Suprapubic skin (tissue), 4 donors: ENCODE results near the gene LRIG3. TPM values are rescaled to one million over a fixed set of nuclear protein-coding genes. Genes with fewer than 3 reads are reported as not detected.

Experiments used
- DNase-seq, 2 donors: peaks; one replicate each; pipeline ENCODE4 v3.0.0-alpha.2; 2019; ENCODE audit warnings: low spot score in 2 of 2
- H3K27ac ChIP-seq: fragments of 200-600 bp; sonication (generic); one replicate; pipeline ENCODE4 v1.5.1; 2019
- H3K27me3 ChIP-seq: fragments of 200-600 bp; sonication (generic); one replicate; pipeline ENCODE4 v1.5.1; 2019
- H3K36me3 ChIP-seq: fragments of 200-600 bp; sonication (generic); one replicate; pipeline ENCODE4 v1.5.1; 2019
- H3K4me1 ChIP-seq: fragments of 200-600 bp; sonication (generic); one replicate; pipeline ENCODE4 v1.5.1; 2019
- H3K4me3 ChIP-seq: fragments of 200-600 bp; sonication (generic); one replicate; pipeline ENCODE4 v1.5.1; 2019; ENCODE audit warnings: mild to moderate bottlenecking
- H3K9me3 ChIP-seq: fragments of 200-600 bp; sonication (generic); one replicate; pipeline ENCODE4 v1.5.1; 2019
- EP300 ChIP-seq: sonication (generic); formaldehyde crosslinking; IDR thresholded peaks from one replicate; pipeline ENCODE4 v1.6.1; 2017; ENCODE audit warnings: antibody characterized with exemption
- POLR2A ChIP-seq, 2 donors: fragments of 450-650 bp; IDR thresholded peaks; one replicate each; pipeline ENCODE4 v1.6.1; 2017; ENCODE audit warnings: antibody characterized with exemption in 2 of 2, mild to moderate bottlenecking in 2 of 2, moderate library complexity in 2 of 2
- POLR2AphosphoS5 ChIP-seq, 3 donors: sonication (generic); formaldehyde crosslinking; IDR thresholded peaks; one replicate each; pipeline ENCODE4 v1.6.1; 2017; ENCODE audit warnings: antibody characterized with exemption in 3 of 3
- WGBS: methylation state at CpG from one replicate; pipeline ENCODE4 v1.1.5; 2018; 5-methylcytosine and 5-hydroxymethylcytosine counted together
- total RNA-seq, 4 donors: library from RNA; depleted of rRNA; stranded (reverse); fragments of >200 nt; gene quantifications; one replicate each; pipeline ENCODE4 v1.1.0, GENCODE V29; 2016
- TF ChIP-seq, protein P1 (sequence below), 2 donors: fragments of 200-600 bp in 1 of 2; fragments of 450-650 bp in 1 of 2; sonication (generic) in 1 of 2; IDR thresholded peaks; one replicate each; pipeline ENCODE4 v1.5.1; 2016 to 2019; ENCODE audit warnings: antibody characterized with exemption in 2 of 2, mild to moderate bottlenecking in 1 of 2, moderate library complexity in 1 of 2

LRIG3 gene, protein sequence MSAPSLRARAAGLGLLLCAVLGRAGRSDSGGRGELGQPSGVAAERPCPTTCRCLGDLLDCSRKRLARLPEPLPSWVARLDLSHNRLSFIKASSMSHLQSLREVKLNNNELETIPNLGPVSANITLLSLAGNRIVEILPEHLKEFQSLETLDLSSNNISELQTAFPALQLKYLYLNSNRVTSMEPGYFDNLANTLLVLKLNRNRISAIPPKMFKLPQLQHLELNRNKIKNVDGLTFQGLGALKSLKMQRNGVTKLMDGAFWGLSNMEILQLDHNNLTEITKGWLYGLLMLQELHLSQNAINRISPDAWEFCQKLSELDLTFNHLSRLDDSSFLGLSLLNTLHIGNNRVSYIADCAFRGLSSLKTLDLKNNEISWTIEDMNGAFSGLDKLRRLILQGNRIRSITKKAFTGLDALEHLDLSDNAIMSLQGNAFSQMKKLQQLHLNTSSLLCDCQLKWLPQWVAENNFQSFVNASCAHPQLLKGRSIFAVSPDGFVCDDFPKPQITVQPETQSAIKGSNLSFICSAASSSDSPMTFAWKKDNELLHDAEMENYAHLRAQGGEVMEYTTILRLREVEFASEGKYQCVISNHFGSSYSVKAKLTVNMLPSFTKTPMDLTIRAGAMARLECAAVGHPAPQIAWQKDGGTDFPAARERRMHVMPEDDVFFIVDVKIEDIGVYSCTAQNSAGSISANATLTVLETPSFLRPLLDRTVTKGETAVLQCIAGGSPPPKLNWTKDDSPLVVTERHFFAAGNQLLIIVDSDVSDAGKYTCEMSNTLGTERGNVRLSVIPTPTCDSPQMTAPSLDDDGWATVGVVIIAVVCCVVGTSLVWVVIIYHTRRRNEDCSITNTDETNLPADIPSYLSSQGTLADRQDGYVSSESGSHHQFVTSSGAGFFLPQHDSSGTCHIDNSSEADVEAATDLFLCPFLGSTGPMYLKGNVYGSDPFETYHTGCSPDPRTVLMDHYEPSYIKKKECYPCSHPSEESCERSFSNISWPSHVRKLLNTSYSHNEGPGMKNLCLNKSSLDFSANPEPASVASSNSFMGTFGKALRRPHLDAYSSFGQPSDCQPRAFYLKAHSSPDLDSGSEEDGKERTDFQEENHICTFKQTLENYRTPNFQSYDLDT
- 100 to 1,000 TPM in 3 of 4 donors, 10 to 100 TPM in 1; 56.5 to 225 (median 110) TPM for total RNA-seq

DNA sequence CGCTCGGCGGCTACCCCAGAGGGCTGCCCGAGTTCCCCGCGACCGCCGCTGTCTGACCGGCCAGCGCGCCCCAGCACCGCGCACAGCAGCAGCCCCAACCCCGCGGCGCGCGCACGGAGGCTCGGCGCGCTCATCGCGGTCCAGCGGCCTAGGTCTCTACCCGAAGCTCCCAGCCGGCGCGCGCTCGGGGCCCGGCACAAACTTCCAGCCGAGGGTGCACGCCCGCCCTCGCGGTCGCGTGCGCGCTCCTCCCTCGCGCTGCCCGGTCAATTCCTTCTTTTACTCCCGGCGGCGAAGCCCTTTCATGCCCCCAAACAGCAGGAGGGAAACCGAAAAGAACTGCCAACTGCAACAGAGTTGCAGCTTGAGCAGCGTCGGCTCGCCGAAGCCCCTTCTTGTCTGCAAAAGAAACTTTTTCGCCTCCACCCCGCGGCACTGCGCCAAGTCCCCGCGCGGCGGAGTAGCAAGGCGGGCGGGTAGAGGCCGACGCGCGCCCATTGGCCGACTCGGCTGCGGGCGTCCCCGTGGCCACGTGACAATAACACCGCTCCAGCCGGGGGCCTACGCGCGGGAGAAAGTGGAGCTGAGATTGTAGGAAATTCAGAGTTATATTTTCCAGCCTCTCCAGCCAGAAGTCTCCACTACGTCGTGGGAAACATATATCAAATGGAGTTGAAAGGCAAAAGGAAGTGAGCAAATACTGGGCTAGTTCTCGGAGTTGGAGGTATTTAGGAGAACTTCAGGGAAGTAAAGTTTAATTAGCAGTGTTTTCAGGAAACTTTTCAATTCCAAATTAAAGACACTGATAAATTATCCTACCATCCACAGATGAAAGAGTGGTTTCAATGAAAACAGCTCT lies at the start of gene LRIG3:
Gene LRIG3 (minus strand): TSS at position 403 of the 859 bp plus-strand sequence. CDS start 269 bp downstream, at position 134.
- peak; percentile 93 to 96 for DNase-seq
- WGBS: under 1% methylated on average over 42 of the region's 80 CpGs
- Histone ChIP-seq H3K36me3 (no peaks in the 10 kb centered on the region), H3K27ac (peak within 1 kb of the TSS; percentile 93), H3K27me3 (no peaks in the 10 kb centered on the region), H3K4me1 (peaks cover 51% of the 10 kb centered on the region), H3K4me3 (peak within 1 kb of the TSS; percentile 71), H3K9me3 (no peaks in the 10 kb centered on the region)
- TF ChIP-seq POLR2AphosphoS5 (IDR thresholded peaks at IDR 0.05) (peak in 2 of 3 donors; percentile 54 to 70), EP300 (no peak)

DNA sequence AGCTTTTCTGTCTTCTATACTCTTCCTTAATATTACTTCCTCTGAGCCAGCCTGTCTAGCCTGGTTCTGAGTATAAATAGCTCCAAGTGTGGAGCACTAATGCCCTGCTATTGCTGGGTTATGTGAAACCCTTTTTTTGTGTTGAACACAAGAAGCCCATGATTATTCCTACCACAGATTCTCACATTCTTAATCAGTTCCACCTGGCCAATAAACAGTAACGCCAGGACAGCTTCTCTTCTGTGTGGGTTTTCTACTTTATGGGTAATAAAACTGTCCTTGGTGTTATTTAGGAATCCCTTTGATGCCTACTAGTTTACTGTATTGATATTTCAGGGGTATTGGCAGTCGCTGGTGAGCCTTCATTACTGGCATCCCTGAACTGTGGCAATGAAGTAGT lies 48.9 kb upstream of the LRIG3 start:
- 74% methylated on average over 2 of the region's 2 CpGs for WGBS
- no peak for DNase-seq
- Histone ChIP-seq H3K36me3 (no peaks in the 10 kb centered on the region), H3K27me3 (no peaks in the 10 kb centered on the region), H3K4me1 (no peaks in the 10 kb centered on the region), H3K27ac (no peak overlapping the region), H3K4me3 (no peak overlapping the region), H3K9me3 (no peaks in the 10 kb centered on the region)
- TF ChIP-seq POLR2A (IDR thresholded peaks at IDR 0.05) (no peak), EP300 (no peak), POLR2AphosphoS5 (IDR thresholded peaks at IDR 0.05) (no peak)
- TF ChIP-seq, protein P1, sequence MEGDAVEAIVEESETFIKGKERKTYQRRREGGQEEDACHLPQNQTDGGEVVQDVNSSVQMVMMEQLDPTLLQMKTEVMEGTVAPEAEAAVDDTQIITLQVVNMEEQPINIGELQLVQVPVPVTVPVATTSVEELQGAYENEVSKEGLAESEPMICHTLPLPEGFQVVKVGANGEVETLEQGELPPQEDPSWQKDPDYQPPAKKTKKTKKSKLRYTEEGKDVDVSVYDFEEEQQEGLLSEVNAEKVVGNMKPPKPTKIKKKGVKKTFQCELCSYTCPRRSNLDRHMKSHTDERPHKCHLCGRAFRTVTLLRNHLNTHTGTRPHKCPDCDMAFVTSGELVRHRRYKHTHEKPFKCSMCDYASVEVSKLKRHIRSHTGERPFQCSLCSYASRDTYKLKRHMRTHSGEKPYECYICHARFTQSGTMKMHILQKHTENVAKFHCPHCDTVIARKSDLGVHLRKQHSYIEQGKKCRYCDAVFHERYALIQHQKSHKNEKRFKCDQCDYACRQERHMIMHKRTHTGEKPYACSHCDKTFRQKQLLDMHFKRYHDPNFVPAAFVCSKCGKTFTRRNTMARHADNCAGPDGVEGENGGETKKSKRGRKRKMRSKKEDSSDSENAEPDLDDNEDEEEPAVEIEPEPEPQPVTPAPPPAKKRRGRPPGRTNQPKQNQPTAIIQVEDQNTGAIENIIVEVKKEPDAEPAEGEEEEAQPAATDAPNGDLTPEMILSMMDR (IDR thresholded peaks at IDR 0.05): no peak

GRCh38 chr12:58967561-58967960 lies 47.3 kb upstream of the LRIG3 start:
- Histone ChIP-seq H3K36me3 (no peaks in the 10 kb centered on the region), H3K4me1 (no peaks in the 10 kb centered on the region)

GRCh38 chr12:58966939-58967338 lies 46.6 kb upstream of the LRIG3 start:
- WGBS: 95% methylated on average over 2 of the region's 2 CpGs

More at GRCh38 chr12:58967561-58967960, 47.3 kb upstream of the LRIG3 start:
- WGBS: 61% methylated on average over 4 of the region's 4 CpGs
- no peak for TF ChIP-seq EP300
- no peak for DNase-seq
- no peak overlapping the region for H3K27ac ChIP-seq
- H3K4me3 ChIP-seq: no peak overlapping the region
- no peaks in the 10 kb centered on the region for H3K27me3 ChIP-seq
- H3K9me3 ChIP-seq: no peaks in the 10 kb centered on the region

DNA sequence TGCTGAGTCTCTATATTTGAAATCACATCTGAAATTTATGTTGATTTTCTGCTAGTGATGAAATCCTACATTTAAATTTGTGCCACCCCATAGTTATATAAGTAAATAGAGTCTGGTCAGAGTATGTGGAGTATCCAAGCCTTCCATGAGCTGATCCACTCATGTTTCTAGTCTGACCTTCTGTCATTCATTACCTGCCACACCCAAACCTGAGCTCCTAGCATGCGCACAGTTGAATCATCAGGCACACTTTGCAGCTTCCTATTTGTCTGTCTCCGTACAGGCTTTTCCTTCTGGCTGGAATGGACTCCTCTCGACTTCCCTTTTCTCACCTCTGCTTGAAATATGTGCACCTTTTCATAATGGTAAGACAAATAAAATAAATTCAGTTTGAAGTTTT lies 45.3 kb upstream of the LRIG3 start:
- Histone ChIP-seq H3K4me3 (no peak overlapping the region), H3K27ac (no peak overlapping the region), H3K9me3 (no peaks in the 10 kb centered on the region), H3K4me1 (no peaks in the 10 kb centered on the region), H3K36me3 (no peaks in the 10 kb centered on the region), H3K27me3 (no peaks in the 10 kb centered on the region)
- TF ChIP-seq EP300 (no peak), POLR2A (IDR thresholded peaks at IDR 0.05) (no peak), POLR2AphosphoS5 (IDR thresholded peaks at IDR 0.05) (no peak)
- TF ChIP-seq, protein P1 (IDR thresholded peaks at IDR 0.05): no peak
- no peak for DNase-seq
- 75% methylated on average over 3 of the region's 3 CpGs for WGBS

More at GRCh38 chr12:58966939-58967338, 46.6 kb upstream of the LRIG3 start:
- Histone ChIP-seq H3K27ac (no peak overlapping the region), H3K4me1 (no peaks in the 10 kb centered on the region), H3K27me3 (no peaks in the 10 kb centered on the region), H3K36me3 (no peaks in the 10 kb centered on the region), H3K9me3 (no peaks in the 10 kb centered on the region), H3K4me3 (no peak overlapping the region)
- DNase-seq: no peak
- TF ChIP-seq, protein P1 (IDR thresholded peaks at IDR 0.05): no peak
- no peak for TF ChIP-seq POLR2AphosphoS5 (IDR thresholded peaks at IDR 0.05)
- no peak for TF ChIP-seq POLR2A (IDR thresholded peaks at IDR 0.05)
- TF ChIP-seq EP300: no peak
